Stimulated activated CD8-positive, alpha-beta memory T cell treated with anti-CD3 and anti-CD28 coated beads, Interleukin-4, amount 100 ng/mL, for 1 hour (primary cell): ENCODE measurements around the gene STAT6.

Experiments used
- DNase-seq, 2 donors: peaks; one replicate each; pipeline ENCODE4 v3.0.0-alpha.2; 2020; ENCODE audit warnings: low read depth in 2 of 2, low spot score in 1 of 2

The STAT6 gene

DNA sequence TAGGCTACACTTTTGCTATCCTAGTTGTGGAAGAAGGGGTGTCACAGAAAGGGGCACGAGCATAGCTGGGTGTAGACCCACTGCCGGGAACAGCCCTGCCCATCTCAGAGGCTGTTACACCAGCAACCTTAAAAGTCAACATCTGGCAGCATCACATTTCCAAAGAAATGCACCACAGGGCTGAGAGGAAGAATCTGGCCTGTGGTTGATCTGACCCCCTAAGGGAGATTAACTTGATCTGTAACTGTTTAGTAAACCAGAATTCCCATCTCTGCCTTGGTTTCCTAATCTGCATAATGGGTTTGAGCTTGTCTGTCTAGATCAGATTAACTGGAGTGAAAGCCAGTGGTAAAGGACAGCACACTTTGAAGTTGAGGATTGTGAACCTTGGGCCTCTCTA, 34.9 kb upstream of the STAT6 start:
- DNase-seq: no peak

DNA sequence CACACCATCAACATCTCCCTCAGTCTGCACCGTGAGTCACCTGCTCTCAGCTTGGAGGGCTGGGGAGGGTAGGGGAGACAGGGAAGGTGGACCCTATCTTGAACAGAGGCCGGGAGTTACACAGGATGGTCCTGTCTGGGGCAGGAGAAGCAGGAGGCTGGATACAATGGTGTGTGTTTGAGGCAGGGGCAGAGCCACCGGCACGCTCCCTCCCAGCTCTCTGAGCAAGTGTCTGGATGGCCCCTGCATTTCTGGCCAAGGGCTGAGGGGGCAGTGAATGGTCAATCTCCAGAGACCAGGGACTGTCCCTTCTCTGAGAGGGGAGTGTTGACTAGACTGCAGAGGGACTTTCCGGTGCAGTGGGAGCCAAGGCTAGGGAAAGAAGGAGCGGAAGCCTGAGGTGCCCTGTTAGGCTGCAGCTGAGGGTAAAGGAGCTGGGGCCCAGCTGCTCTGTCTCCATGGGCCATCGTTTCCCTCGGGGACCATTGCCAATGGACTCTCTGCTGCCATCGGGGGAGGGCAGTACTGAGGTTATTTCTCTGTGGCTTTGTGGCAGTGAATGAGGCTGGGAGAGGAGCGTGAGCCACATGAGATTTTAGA, 34.4 kb upstream of the STAT6 start:
- no peak for DNase-seq

DNA sequence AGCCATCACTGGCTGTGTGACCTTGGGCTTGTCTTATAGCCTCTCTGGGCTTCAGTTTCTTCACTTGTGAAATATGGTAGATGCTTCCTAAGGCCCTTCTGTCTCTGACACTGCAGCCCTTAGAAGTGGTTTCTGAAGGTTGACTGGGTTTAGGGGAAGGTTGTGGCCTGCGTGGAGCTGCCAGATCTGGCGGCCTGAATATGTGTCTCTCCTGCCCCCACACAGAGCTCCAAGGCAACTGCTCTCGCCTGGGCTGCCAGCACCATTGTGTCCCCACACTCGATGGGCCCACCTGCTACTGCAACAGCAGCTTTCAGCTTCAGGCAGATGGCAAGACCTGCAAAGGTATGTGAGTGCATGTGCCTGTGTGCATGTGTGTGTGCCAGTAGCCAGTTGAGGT, 32.3 kb upstream of the STAT6 start:
- DNase-seq: no peak

DNA sequence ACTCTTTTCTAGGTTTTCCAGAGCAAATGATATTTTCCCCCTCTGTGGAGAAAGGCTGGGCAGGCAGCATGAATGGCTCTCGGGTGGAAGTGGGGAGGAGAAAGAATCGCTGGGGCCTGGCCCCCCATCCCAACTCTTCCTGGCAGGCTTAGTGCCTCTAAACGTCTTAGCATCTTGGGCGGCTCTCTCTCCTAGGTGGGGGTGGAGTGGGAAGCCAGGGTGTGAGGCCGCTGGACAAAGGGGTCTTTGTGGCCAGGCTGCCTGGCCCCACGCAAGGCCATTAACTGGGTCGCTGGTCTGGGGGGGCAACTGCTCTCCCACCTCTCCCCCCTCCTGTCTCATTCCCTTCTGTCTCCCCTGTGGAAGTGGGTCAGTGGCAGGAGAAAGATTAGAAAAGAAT, 31.6 kb upstream of the STAT6 start:
- DNase-seq: no peak

DNA sequence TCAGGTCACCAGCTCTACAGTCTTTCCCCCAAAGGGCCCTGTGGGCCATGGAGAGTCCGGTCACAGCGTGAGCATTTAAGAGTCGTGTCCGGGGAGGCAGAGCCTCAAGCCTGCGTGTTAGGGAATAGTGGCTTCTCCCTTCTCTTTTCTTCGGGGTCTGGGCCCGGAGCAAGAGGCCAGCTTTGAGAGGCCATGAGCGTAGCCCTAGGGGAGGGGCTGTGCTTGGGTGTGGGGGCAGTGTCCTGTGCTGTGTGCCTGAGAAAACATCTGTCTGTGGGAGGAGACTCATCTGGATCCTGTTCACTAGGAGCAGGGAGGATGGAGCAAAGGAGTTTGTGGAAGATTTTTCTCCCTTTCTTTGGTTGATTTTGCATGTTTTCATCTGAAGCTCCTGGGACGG, 31.0 kb upstream of the STAT6 start:
- no peak for DNase-seq

DNA sequence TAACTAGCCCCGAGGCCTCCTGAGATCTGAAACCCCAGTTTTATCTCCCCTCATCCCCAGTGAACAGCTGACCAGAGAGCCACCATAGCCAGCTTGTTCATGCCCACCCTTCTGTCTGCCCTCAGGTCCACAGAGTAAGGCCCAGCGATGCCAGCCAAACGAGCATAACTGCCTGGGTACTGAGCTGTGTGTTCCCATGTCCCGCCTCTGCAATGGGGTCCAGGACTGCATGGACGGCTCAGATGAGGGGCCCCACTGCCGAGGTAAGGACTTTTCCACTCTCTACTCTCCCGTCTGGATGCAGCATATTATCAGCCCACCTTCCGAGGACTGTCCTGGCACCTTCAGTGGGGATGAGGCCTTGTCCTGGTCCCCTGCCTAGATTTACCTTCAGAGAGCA, 30.1 kb upstream of the STAT6 start:
- DNase-seq: no peak

DNA sequence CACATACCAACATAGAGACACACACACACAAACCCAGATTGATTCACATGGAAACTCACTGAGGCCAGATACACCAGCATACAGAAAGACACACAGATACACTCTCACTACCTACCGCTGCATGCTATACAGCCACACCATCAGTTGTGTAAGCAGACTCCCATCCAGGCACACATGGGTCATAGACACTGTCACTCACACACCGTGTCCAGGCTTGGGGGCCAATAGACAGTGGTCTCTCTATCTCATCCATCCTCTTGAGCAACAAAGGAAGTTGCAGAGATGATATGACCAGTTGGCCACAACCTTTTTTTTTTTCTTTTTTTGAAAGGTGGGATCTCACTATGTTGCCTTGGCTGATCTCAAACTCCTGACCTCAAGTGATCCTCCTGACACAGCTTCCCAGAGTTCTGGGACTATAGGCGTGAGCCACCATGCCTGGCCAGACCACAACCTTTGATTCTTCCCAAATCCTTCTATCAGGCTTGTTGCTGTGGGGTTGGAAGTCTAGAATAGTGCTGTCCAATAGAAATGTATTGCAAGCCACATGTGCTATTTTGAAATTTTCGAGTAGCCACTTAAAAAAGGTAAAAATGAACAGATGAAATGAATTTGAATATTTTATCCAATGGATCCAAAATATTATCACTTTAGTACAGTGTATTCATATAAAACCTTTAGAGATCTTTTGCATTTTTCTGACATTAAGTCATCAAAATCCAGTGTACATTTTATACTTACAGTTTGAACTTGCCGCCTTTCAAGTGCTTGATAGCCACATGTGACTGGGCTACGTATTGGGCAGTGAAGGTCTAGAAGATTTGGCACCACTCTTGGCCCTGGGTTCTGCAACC, 28.9 kb upstream of the STAT6 start:
- no peak for DNase-seq

DNA sequence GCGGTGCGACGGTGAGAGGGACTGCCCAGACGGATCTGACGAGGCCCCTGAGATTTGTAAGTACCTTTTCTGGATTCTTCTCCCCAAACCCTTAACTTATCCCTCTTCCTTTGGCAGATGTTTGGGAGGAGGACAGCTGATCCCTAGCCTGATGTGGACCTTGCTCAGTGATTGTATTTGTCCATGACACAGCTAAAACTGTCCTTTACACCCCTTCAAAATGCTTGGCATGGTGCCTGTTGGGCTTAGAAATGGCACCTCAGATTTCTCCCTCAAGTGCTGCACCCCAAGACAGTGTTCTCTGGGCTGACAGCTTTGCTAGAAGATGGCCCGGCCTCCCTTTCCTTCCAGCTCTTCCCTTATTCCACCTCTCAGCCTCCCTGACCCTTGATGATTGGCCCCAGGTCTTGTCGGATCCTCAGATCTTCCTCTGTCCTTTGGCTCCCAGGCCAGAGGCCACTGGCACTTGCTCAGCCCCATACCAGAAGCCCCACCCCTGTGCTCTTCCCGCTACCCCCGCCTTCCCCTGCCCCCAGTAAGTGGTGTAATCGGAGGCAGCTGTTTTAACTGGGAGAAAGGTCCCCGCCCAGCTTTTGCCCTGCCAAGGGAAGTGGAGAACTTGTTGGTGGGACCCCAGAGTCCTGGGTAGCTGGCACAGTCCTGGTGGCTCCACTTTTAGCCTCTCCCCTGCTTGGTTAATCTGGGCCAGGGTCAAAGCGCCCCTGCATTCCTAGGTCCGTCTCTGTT, 27.5 kb upstream of the STAT6 start:
- DNase-seq: no peak

DNA sequence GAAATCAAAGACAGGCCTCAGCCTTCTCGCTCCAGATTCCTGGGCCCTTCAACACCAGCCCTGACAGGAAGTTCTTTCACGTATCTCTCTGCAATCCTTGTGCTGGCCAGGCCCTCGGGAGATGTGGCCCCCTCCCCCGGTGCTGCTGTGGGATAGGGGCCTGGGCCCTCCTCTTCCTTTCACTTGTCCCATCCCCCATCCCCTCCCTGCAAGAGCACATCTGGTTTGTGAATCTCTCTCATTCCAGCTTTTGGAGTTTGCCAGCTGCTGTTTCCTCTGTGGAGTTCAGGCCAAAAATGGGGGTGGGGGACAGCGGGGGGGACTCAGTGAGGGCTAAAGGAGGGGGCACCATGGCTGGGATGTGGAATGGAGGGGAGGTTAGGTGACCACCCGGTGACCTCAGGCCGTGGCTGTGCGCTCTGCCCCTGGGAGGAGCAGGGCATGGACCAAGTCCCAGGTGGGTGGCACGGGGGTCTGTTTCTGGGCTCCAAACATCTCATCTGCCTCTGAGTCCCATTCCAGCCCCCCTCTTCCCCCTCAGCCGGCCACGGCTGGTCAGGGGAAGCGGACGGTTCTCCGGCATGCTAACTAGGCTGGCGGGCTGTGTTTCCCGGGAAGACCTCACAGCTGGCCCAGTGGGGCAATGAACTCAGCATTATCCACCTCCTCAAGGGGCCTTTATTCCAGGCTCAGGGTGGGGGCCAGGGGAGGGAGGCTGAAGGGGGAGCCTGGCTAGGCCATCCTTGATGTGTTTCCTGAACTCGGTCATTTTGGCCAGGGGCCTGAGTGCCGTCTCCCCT, 24.6 kb upstream of the STAT6 start:
- no peak for DNase-seq

DNA sequence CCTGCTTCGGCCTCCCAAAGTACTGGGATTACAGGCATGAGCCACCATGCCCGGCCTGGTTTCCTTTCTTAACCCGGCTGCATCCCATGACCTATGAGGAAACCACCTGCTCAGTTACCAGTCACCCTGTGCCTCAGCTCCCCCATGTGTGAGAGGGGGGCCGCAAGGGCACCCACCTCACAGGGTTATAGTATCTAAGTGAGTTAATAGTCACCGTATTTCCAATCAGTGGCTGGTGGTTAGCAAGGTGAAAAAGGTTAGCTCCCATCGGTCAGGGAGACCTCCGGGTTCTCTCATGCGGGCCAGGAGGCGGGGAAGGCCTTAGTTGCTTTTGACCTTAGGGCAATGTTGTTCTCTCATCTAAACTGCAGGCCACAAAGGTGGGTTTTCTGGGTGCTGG, 23.8 kb upstream of the STAT6 start:
- no peak for DNase-seq

DNA sequence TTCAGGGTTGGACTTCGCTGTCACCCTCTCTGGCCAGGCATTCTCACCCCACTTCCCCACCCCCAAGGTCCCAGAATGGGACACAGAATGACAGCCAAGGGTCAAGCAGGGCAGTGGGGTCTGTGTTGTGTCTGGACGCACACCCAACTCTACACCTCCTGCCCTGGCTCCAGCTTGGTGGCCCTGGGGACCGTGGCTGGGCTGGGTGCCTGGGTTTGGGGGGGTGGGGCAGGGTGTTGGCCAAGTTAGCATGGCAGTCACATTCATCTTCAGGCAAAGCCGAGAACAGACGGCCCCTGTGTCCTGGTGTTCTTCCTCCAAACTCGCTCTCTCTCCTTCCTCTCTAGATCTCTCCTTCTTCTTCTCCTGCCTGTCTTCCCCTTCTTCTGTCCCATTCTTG, 22.8 kb upstream of the STAT6 start:
- DNase-seq: no peak

DNA sequence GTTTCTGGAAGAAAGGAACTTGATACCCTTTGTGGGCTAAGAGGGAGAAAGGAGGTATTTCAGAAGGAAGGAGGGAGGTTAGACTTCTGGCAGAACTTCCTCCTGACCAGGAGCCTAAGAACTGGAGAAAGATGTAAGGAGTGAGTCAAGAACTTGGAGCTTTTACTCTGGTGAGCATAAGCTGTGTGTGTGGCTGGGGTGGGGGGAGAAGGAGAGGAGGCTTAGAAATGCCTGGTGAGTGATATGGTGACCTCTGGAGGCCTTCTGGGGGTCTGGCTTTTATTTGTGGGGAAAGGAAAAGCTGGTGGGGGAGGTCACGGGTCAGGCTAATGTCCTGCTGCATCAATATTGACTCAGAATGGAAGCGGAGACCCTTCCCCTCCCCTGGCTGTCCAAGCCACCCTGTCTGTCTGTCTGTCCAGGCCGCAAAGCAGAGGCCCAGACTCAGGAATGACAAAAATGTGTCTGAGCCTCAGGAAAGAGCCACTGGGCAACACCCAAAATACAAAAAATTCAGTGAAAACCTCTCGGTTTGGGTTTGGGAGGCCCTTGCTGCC, 21.9 kb upstream of the STAT6 start:
- no peak for DNase-seq

DNA sequence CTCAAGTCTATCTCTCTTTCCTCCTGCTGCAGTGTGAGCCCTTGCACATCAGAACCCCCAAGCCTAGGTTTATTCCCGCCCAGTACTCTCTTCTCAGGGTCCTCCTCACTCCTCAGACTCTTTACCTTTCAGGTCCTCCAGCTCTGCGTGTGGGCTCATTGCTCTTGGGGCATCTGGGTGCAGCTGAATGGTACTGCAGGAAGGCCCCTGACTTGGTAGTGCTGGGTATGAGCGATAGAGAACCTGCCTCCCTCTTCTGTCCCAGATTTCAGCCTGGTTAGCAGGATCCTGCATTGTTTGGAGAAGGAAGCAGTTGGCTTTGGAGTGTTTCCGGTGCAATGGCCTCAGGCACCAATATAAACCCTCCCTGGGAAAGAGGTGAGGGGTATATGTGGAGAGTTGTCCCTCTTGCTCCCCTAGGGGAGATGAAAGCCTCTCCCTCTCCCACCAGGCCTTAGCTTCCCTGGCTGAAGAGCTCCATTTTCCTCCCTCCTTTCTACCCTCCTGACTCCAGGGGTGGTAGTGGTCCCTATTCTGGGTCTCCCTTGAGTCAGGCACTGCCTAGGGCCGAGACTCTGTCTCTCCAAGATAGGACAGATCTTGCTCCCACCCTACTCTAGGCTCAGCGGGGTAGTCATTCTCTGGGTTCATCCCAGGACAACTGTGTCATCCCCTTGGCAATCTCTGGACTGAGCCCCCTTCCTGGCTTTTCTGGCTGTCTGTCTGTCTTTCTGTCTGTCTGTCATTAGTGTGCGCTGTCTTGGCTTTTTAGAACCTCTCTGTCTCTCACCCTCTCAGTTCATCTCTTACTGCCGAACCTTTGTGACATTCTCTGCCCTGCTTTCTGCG, 21.0 kb upstream of the STAT6 start:
- no peak for DNase-seq

DNA sequence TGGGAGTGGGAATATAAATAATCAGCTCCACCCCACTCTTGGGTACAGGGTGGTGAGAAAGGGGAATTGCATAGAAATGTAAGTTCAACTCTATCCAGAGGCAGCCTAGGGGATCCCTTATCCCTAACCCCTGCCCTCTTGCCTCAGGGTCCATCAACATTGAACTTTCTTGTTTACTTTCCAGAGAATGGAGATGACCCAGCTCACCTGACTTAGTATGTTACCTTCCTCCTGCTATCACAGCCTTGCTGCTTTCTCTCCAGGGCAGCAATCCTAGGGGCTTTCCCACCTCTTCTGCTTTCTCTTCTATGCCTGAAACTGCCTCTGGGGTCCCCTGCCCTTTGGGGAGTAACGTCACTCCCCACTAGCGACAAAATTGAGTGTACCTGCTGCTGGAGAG, 19.8 kb upstream of the STAT6 start:
- DNase-seq: no peak

DNA sequence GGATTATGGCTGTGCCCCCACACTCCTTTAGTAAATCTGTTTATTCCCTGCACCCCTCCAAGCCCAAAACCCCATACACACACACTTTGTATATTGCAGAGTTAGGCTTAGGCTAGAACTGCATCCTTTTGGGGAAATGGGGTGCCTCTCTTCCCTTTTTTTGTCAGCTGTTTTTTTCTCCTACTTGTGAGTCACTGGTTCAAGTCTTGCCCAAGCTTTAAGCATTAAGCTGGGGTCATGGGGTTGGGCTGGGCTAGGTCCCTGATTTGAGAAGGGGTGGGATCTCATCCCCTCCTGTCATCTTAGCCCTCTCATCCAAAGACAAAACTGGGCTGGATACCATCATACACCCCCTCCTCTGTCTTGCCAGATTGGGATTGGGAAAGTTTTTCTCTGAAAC, 18.7 kb upstream of the STAT6 start:
- no peak for DNase-seq

DNA sequence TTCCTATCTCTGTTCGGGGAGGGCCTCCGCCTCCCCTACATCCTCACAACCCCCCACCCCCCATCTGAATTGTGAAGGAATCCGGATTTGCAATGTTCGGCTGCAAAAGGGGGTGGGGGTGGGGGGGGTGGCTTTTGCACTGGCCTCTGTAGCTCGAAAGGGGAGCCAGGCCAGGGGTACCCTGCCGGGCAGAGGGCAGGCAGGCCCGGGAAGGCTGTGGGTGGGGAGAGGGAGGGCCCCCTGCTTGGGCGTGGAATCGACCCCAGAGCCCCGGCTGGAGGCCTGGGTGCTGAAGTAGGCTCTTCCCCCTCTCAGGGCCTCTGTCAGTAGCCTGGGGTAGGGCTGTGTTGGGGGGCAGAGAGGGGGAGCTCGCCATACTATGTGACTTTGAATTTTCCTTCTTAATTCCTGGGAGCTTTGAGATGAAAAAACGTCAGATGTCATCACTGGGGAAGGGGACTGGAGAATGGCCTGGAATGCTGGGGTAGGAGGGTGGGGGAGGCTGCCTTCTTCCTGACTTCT, 18.2 kb upstream of the STAT6 start:
- no peak for DNase-seq

DNA sequence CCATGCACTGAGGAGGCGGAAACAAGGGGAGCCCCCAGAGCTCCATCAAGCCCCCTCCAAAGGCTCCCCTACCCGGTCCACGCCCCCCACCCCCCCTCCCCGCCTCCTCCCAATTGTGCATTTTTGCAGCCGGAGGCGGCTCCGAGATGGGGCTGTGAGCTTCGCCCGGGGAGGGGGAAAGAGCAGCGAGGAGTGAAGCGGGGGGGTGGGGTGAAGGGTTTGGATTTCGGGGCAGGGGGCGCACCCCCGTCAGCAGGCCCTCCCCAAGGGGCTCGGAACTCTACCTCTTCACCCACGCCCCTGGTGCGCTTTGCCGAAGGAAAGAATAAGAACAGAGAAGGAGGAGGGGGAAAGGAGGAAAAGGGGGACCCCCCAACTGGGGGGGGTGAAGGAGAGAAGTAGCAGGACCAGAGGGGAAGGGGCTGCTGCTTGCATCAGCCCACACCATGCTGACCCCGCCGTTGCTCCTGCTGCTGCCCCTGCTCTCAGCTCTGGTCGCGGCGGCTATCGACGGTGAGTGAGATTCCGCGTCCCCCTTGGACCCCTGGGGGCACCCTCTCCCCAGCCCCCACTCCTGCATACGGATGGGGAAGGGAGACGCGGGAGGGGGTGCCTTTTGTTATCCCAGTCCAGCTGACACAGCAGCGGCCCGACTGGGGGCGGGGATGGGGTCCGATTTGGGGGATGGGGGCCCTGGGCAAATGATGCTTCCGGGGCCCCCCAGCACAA, 17.5 kb upstream of the STAT6 start:
- no peak for DNase-seq

DNA sequence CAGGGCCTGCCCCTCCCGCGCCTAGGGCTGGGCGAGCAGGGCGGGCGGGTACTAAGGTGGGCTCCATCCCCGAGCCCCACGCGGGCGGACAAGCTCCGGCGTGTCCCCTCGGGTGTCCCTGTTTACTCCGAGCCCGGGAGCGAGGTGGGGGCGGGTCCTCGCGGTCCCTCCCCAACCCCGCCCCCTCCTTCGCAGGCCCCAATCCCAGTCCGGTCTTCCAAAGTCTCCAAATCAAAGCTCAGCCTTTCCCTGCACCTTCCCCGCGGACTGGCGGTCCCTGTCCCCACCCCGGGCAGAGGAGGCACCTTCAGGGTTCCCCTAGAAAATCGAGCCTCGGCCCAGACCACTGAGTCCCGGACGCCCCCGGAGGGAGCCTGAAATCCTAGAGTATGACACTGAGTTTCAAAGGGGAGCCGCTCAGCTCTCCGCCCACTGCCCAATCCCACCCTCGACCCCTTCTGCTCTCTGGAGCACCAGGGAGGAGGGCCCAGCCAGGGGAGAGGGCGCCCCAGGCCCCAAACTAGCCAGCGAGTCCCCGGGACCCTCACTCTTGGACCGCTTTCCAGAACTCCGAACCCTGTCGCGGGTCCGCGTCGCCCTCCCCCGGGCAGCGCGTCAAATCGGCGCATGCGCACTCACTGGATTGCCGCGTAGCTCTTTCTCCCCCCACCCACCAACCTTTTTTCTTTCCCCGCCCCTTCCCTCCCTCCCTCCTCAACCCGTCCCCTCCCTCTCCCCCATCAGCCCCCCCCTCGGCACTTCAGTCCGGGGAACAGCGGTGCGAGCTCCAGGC, 16.8 kb upstream of the STAT6 start, which contains the start of gene LRP1:
Gene LRP1, plus strand, starts transcription at position 758 of the 793 bp plus-strand sequence. CDS start 482 bp downstream, outside the sequence.
- DNase-seq: peak; percentile 50 to 57
